Measurements from ENCODE around the gene ZNF576. TPM values are rescaled to one million over a fixed set of nuclear protein-coding genes. Genes with fewer than 3 reads are reported as not detected.

Gene ZNF576
- total RNA-seq, 1 donor from 2014 or later = 14.2 TPM

DNA sequence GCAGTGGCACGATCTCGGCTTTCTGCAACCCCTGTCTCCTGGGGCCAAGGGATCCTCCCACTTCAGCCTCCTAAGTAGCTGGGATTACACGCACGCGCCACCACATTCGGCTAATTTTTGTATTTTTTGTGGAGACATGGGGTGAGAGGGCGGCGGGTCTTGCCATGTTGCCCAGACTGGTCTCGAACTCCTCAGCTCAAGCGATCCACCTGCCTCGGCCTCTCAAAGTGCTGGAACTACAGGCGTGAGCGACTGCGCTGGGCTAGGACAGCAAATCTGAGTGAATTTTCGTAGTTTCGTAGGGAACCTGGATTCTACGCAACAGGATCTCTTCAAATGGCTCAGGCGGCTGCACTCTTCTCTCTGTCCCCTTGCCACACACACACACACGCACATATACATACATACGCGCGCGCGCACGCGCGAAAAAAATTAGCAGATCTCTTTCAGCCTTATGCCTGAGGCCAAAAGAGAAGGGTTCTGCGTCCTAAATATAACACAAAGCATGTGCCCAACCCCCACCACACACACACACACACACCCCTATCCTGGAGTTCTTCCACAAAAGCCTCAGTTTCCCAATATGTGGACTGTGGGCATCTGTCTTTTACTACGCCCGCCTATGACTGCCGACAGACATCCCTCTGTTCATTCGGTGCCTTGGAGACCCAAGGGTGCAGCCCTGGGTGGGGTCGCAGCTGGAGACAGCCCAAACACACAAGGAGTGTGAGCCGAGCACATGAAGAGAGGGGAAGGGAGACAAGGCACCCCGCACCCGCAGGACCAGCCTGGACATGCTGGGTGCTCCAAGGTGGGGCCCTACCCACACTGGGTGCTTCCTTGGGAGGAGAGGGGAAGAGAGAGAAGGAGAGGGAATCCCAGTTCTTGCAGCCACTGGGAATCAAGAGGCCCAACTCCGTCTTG lies 20.2 kb upstream of the ZNF576 start:
- H3K36me3 ChIP-seq = peaks cover 4% of the 10 kb centered on the region
- DNase-seq (peak; percentile 49), ATAC-seq (peak in 1 of 2 donors; percentile 2)
- H3K9me3 ChIP-seq = no peaks in the 10 kb centered on the region
- peaks cover 25% of the 10 kb centered on the region for H3K4me1 ChIP-seq
- peak overlapping the region; percentile 74 for H3K4me3 ChIP-seq
- no peaks in the 10 kb centered on the region for H3K27me3 ChIP-seq (ENCODE audit: low read depth)
- TF ChIP-seq, protein P1, sequence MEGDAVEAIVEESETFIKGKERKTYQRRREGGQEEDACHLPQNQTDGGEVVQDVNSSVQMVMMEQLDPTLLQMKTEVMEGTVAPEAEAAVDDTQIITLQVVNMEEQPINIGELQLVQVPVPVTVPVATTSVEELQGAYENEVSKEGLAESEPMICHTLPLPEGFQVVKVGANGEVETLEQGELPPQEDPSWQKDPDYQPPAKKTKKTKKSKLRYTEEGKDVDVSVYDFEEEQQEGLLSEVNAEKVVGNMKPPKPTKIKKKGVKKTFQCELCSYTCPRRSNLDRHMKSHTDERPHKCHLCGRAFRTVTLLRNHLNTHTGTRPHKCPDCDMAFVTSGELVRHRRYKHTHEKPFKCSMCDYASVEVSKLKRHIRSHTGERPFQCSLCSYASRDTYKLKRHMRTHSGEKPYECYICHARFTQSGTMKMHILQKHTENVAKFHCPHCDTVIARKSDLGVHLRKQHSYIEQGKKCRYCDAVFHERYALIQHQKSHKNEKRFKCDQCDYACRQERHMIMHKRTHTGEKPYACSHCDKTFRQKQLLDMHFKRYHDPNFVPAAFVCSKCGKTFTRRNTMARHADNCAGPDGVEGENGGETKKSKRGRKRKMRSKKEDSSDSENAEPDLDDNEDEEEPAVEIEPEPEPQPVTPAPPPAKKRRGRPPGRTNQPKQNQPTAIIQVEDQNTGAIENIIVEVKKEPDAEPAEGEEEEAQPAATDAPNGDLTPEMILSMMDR (IDR thresholded peaks at IDR 0.05) = no peak
- H3K27ac ChIP-seq = peak overlapping the region; percentile 86
- intact Hi-C loops (cut with DNase I) = no loop called here

DNA sequence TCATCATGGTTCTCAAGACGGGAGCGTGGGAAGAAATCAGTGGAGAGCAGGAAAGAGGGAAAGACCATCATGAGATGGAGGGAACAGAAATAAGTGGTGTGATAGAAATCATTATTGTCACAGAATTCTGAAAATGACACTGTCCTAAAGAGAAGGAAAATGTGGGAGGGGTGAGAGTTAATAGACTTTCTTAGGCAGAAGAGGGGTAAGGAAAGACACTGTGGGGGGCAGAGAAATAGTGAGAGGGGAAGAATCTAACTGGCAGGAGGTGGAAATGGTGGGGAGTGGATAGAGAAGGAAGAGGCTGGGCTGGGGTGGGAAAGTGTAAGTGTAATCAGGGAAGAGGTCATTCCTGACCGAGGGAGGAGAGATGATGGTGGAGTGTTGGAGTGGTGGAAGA lies 17.6 kb upstream of the ZNF576 start:
- peaks cover 29% of the 10 kb centered on the region for H3K4me1 ChIP-seq
- ATAC-seq (no peak), DNase-seq (no peak)
- H3K27ac ChIP-seq = no peak overlapping the region
- H3K36me3 ChIP-seq = no peaks in the 10 kb centered on the region
- intact Hi-C loops (cut with DNase I) = no loop called here
- H3K4me3 ChIP-seq = no peak overlapping the region
- TF ChIP-seq, protein P1 (IDR thresholded peaks at IDR 0.05) = no peak
- H3K27me3 ChIP-seq (ENCODE audit: low read depth) = no peaks in the 10 kb centered on the region
- H3K9me3 ChIP-seq = no peaks in the 10 kb centered on the region

DNA sequence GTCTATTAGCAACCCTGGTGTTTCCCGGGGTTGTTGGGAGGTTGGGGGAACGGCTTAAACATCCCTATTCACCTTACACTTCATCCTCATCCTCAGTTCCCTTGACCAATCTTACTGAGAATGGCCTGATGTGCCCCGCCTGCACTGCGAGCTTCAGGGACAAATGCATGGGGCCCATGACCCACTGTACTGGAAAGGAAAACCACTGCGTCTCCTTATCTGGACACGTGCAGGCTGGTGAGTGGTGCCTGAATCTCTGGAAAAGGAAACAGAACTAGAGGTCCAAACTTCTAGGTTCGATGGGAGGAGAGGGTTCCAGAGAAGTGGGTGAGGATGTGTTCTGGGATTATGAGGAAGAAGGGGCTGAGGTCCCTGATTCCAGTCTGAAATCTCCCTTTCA lies 14.9 kb upstream of the ZNF576 start:
- no peak for DNase-seq
- Histone ChIP-seq H3K27ac (peak overlapping the region; percentile 67), H3K4me3 (peak overlapping the region; percentile 53), H3K9me3 (no peaks in the 10 kb centered on the region), H3K27me3 (ENCODE audit: low read depth) (no peaks in the 10 kb centered on the region), H3K36me3 (no peaks in the 10 kb centered on the region), H3K4me1 (peaks cover 14% of the 10 kb centered on the region)
- TF ChIP-seq, protein P1 (IDR thresholded peaks at IDR 0.05) = no peak
- intact Hi-C loops (cut with DNase I) = no loop called here
- no peak for ATAC-seq

DNA sequence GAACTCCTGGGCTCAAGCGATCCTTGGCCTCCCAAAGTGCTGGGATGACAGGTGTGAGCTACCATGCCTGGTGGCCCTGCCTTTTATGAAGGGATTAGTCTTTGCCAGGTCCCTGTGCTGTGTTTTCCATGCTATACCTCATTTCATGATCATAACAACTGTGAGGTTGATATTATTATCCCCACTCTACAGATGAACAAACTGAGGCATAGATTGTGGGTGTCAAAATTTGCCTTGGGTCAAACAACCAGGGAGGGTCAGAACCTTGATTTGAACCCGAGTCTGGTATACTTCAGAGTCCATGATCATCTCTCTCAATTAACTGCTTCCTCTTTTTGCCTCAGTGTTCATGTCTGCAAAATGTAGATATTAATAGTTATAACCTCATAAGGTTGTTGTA lies 13.9 kb upstream of the ZNF576 start:
- intact Hi-C loops (cut with DNase I) = no loop called here
- no peak for DNase-seq

DNA sequence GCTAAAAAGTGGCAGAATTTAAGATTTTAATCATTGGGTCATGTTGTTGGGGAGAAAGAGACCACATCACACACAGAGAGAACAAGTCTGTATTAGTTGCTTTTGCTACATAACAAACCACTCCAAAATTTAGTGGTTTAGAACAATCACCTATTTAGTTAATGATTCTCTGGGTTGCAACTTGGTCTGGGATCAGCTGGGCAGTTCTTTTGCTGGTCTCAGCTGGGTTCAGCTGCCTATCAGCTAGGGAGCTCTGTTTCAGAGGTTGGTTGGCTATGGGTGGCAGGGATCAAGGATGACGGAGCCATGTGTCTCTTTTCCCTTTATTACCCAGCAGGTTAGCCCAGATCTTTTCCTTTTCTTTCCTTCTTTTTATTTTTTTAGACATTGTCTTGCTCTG lies 11.9 kb upstream of the ZNF576 start:
- no peak for DNase-seq
- Histone ChIP-seq H3K9me3 (no peaks in the 10 kb centered on the region), H3K36me3 (peaks cover 7% of the 10 kb centered on the region), H3K27ac (no peak overlapping the region), H3K27me3 (ENCODE audit: low read depth) (no peaks in the 10 kb centered on the region), H3K4me3 (no peak overlapping the region), H3K4me1 (peaks cover 14% of the 10 kb centered on the region)
- no peak for ATAC-seq
- intact Hi-C loops (cut with DNase I) = no loop called here
- TF ChIP-seq, protein P1 (IDR thresholded peaks at IDR 0.05) = no peak

More for the DNA sequence above, 13.9 kb upstream of the ZNF576 start:
- ATAC-seq = no peak
- Histone ChIP-seq H3K27me3 (ENCODE audit: low read depth) (no peaks in the 10 kb centered on the region), H3K27ac (no peak overlapping the region), H3K9me3 (no peaks in the 10 kb centered on the region), H3K36me3 (no peaks in the 10 kb centered on the region), H3K4me1 (peaks cover 14% of the 10 kb centered on the region), H3K4me3 (no peak overlapping the region)
- TF ChIP-seq, protein P1 (IDR thresholded peaks at IDR 0.05) = no peak

Measured in lower lobe of right lung (tissue), 2 donors.